Upper lobe of right lung (tissue), 1 donor: ENCODE measurements around the gene SOX18. TPM values are rescaled to one million over a fixed set of nuclear protein-coding genes. Genes with fewer than 3 reads are reported as not detected.

Experiments
- ATAC-seq: fragments of 200-7000 bp; cut with Tn5 transposase; one replicate; pipeline ENCODE4 v1.9.1; 2020; ENCODE audit warnings: mild to moderate bottlenecking, moderate library complexity
- DNase-seq: peaks from one replicate; pipeline ENCODE4 v3.0.0-alpha.2; 2020
- H3K27ac ChIP-seq: fragments of 200-600 bp; one replicate; pipeline ENCODE4 v1.8.0; 2022
- H3K27me3 ChIP-seq: fragments of 200-600 bp; one replicate; pipeline ENCODE4 v1.8.0; 2022; ENCODE audit warnings: mild to moderate bottlenecking
- H3K36me3 ChIP-seq: fragments of 200-600 bp; one replicate; pipeline ENCODE4 v1.8.0; 2022
- H3K4me1 ChIP-seq: fragments of 200-600 bp; one replicate; pipeline ENCODE4 v1.8.0; 2022
- H3K4me3 ChIP-seq: fragments of 200-600 bp; one replicate; pipeline ENCODE4 v1.8.0; 2022; ENCODE audit warnings: mild to moderate bottlenecking
- H3K9me3 ChIP-seq: fragments of 200-600 bp; one replicate; pipeline ENCODE4 v1.8.0; 2022
- CTCF ChIP-seq: fragments of 200-600 bp; IDR thresholded peaks from one replicate; pipeline ENCODE4 v1.8.0; 2022; ENCODE audit warnings: antibody characterized with exemption
- intact Hi-C: fragments of 100-400 bp; cut with DNase I; formaldehyde crosslinking; loops from one replicate; pipeline ENCODE4 v1.11.0; 2022
- total RNA-seq: library from RNA; stranded (reverse); fragmentation: NEBNext Ultra II Directional; extraction: Animal tissue kit (Norgen Biotek cat#: 25700); gene quantifications from one replicate; pipeline ENCODE4 v1.2.1, GENCODE V29; 2021
- donor health status: DM: no; HTN: yes; CAD: no; lungs with severe emphysema.

The SOX18 gene
- total RNA-seq, 1 donor from 2014 or later: 135 TPM

GRCh38 chr20:64032706-64033624 lies 16.5 kb downstream of the SOX18 start:
- H3K4me1 ChIP-seq: peaks cover 6% of the 10 kb centered on the region
- no peak overlapping the region for H3K4me3 ChIP-seq
- no peak for TF ChIP-seq CTCF
- no peak overlapping the region for H3K27ac ChIP-seq
- no peaks in the 10 kb centered on the region for H3K9me3 ChIP-seq
- H3K27me3 ChIP-seq: peaks cover 19% of the 10 kb centered on the region
- intact Hi-C loops: no loop called here
- H3K36me3 ChIP-seq: peaks cover 57% of the 10 kb centered on the region
- DNase-seq: no peak
- no peak for ATAC-seq

GRCh38 chr20:64031822-64032314 lies 17.6 kb downstream of the SOX18 start:
- intact Hi-C loops: no loop called here
- Histone ChIP-seq H3K9me3 (no peaks in the 10 kb centered on the region), H3K4me3 (no peak overlapping the region), H3K4me1 (no peaks in the 10 kb centered on the region), H3K27me3 (peaks cover 8% of the 10 kb centered on the region), H3K36me3 (peaks cover 68% of the 10 kb centered on the region), H3K27ac (no peak overlapping the region)
- no peak for TF ChIP-seq CTCF
- ATAC-seq (no peak), DNase-seq (no peak)

- DNase-seq (no peak), ATAC-seq (no peak)
- Histone ChIP-seq H3K27me3 (no peaks in the 10 kb centered on the region), H3K4me3 (no peak overlapping the region), H3K27ac (no peak overlapping the region), H3K9me3 (no peaks in the 10 kb centered on the region), H3K36me3 (peaks cover 81% of the 10 kb centered on the region), H3K4me1 (no peaks in the 10 kb centered on the region)
- TF ChIP-seq CTCF: no peak
- intact Hi-C loops: no loop called here
These were observed 18.9 kb downstream of the SOX18 start for GRCh38 chr20:64030371-64031134.

- TF ChIP-seq CTCF: no peak
- intact Hi-C loops: no loop called here
- no peaks in the 10 kb centered on the region for H3K9me3 ChIP-seq
These were observed 19.9 kb downstream of the SOX18 start for GRCh38 chr20:64029293-64030117.

GRCh38 chr20:64027981-64028685 lies 21.3 kb downstream of the SOX18 start:
- Histone ChIP-seq H3K4me1 (no peaks in the 10 kb centered on the region), H3K27me3 (no peaks in the 10 kb centered on the region), H3K4me3 (no peak overlapping the region), H3K36me3 (peaks cover 97% of the 10 kb centered on the region), H3K9me3 (no peaks in the 10 kb centered on the region), H3K27ac (no peak overlapping the region)
- no peak for DNase-seq
- intact Hi-C loops: no loop called here
- TF ChIP-seq CTCF: no peak
- no peak for ATAC-seq

More at GRCh38 chr20:64029293-64030117, 19.9 kb downstream of the SOX18 start:
- no peak for DNase-seq
- ATAC-seq: no peak
- Histone ChIP-seq H3K4me3 (no peak overlapping the region), H3K27ac (no peak overlapping the region), H3K27me3 (no peaks in the 10 kb centered on the region), H3K4me1 (no peaks in the 10 kb centered on the region), H3K36me3 (peaks cover 92% of the 10 kb centered on the region)
